ENCODE results near the gene TMEM184A.
"Not testable (repeated sequence)": the region's sequence is repeated elsewhere in the genome, so short reads cannot be mapped to it uniquely, and the experiment has no call there.

TMEM184A gene

DNA sequence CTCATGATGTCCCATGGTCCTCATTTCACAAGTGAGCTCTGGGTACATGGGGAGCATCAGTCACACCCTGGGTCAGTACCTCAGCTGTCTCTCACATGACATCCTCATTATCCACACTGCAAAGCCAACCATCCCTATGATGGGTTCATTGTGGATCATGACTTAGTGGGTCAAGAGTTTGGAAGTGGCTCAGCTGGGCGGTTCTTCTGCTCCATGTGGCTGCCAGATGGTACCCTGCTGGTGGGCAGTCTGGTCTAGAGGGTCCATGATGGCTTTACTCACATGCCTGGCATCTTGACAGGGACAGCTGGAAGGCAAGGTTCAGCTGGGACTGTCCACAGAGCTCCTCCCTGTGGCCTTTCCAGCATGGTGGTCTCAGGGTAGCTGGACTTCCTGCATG lies 33.0 kb upstream of the TMEM184A start:
- no peak for DNase-seq

DNA sequence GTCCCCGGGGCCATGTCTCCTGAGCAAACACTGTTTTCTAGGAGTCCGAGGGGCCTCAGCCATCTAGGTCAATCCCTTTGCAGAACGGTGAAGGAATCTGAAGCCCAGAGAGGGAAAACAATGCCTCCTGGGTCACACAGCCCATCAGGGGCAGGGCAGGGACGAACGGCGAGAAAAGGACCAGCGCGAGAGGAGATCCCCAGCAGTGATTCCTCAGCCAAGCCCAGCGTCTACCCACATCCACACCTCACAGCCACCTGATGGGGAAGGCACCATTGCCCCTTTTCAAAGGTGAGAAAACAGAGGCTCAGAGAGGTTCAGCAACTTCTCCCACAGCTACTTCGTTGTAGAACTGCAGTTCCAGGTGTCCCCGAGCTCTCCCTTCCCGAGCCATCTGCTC lies 31.7 kb upstream of the TMEM184A start:
- no peak for DNase-seq

DNA sequence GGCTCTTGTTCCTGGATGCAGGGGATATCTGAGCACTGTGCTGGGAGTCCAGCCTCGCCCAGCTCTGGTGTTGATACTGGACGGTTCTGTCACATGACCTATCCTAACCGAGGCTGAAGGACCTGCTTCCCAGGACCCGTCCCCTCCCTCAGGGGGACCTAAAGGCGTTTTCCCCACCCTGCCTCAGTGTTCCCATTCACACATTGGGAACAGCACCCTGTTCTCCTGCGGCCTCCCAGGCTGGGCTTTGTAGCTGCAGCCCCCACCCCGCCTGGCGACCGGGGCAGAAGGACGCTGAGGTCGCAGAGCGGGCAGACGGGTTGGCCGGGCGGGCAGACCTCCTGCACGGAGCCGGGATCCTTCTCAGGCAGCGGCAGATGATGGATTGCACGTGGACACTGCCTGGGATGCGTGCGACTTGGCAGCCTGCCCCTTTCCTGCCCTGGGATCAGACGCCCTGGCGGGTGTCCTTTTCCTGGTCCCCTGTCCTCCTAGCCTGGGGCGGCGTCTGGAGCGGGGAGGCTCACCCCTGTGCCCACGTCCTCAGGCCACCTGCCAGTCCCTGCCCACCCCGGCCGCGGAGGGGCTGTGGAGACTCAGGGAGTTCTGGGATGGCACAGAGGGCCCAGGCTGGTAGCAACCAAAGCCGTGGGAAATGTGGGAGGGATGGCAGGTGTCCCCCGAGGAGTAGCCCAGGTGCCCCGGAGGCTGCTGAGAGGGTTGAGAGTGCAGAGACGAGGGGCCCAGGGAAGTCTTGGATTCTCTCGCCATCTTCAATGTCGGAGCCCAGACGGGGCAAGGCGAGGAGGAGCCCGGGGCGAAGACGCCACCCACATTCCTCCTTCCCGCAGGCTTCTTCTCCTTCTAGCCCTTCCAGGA lies 31.1 kb upstream of the TMEM184A start:
- DNase-seq, result no peak

DNA sequence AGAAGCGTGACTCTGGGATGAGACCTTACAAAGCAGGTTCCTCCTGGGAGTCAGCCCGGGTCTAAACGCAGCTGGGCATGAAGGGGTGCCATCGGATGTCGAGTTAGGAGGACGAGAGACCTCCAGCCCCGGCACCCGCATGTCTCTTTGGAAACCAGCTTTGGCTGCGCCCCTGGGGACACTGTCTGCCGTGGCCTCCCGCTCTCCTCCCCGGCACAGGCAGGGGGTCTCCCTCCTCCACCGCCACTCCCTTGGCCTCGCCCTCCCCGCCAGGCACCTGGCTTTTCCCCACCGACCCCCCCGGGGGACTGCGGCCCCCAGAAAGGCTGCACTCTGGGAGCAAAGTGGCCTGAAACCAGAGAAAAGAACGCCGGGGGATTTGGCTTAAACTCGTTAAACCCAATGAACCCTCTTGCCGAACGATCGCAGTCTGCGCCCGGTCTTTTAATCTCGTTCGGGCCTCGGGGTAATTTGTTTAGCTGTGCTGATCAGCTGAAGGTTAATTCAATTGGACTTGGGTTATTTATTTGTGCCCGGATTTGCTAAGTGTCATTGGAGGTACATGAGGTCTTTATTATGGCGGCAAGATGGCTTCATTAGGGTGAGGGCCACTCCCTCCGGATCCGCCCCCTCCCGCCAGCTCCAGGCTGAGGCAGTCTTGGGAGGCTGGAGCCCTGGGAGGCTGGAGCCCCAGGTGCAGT lies 30.3 kb upstream of the TMEM184A start:
- no peak for DNase-seq

- DNase-seq, result no peak
Observed at GRCh38 chr7:1585142-1585981, 29.4 kb upstream of the TMEM184A start.

GRCh38 chr7:1584700-1585099 lies 28.7 kb upstream of the TMEM184A start:
- DNase-seq, result no peak

DNA sequence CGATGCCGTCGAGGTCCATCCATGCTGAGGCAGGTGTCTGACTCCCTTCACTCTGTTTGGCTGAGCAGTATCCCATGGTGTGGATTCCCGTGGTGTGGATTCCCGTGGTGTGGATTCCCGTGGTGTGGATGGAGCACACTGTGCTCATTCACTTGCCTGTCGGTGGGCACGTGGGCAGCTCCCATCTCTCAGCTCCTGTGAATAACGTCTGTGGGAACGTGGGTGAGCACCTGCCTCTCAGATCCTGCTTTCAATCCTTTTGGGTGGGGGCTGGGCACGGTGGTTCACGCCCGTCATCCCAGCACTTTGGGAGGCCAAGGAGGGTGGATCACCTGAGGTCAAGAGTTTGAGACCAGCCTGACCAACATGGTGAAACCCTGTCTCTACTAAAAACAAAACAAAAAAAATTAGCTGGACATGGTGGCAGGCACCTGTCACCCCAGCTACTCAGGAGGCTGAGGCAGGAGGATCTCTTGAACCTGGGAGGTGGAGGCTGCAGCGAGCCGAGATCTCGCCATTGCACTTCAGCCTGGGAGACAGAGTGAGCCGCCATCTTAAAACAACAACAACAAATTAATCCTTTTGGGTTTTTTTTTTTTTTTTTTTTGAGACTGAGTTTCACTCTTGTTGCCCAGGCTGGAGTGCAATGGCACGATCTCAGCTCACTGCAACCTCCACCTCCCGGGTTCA lies 27.4 kb upstream of the TMEM184A start:
- DNase-seq, result not testable (repeated sequence)

- no peak for DNase-seq
Observed at GRCh38 chr7:1580422-1581030, 24.5 kb upstream of the TMEM184A start.

DNA sequence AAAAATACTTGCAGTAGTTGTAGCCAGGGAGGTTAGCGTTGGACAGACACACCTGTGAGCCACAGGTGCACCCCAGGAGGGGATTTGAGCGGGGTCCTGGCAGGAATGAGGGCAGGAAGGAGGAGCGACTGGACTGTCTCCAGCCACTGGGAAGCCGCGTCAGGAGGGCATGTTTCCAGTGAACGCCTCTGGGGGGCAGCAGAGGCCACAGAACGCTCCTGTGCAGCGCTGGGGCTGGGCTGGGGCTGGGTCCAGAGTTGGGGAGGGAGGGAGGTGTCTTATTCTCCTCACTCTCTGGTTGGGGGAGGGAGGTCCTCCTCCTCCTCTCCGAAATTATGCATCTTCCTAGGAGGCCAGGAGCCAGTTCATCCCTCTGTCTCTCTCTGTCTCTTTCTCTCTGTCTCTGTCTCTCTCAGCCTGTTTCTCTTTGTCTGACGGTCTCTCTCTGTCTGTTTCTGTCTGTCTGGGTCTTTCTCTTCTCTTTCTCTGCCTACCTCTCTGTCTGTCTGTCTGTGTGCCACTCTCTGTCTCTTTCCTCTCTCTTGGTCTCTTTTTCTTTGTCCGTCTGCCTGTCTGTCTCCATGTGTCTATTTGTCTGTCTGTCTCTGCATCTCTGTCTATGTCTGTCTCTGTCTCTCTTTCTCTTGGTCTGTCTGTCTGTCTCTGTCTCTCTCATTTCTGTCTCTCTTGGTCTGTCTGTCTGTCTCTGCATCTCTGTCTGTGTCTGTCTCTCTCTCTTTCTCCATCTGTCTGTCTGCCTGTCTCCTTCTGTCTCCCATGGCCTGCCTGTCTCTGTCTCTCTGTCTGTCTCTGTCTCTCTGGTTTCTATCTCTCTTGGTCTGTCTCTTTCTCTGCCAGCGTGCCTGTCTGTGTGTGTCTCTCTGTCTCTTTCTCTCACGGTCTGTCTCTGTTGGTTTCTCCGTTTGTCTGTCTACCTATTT lies 23.7 kb upstream of the TMEM184A start:
- peak; percentile 34 to 68 for DNase-seq

DNA sequence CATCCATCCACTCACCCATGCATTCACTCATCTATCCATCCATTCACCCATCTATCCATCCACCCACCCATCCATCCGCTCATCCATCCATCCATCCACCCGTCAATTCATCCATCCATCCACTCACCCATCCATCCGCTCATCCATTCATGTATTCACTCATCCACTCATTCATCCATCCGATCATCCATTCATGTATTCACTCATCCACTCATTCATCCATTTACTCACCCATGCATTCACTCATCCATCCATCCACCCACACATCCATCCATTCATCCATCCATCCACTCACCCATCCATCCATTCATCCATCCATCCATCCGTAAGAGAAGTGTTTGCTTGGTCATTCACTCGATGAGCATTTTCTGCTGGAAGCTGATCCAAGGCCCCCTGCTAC lies 22.5 kb upstream of the TMEM184A start:
- no peak for DNase-seq

DNA sequence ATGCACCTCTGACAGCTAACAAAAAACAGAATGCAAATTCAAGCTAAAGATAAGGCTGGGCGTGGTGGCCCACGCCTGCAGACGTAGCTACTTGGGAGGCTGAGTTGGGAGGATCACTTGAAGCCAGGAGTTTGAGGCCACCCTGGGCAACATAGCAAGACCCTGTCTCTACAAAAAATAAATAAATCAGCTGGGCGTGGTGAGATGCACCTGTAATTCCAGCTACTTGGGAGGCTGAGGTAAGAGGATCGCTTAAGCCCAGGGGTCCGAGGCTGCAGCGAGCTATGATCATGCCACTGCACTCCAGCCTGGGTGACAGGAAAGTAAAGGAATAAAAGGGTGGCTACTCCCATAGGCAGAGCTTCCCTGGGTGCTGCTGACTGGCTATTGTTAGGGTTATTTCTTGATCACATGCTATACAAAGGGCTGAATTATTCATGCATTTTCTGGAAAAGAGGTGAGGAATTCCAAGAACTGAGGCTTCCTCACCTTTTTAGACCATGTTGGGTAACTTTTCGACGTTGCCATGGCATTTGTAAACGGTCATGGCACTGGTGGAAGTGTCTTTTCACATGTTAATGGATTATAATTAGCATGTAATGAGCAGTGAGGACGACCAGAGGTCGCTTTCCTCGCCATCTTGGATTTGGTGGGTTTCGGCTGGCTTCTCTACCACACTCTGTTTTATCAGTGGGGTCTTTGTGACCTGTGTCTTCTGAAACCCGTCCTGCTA lies 20.7 kb upstream of the TMEM184A start:
- no peak for DNase-seq

- DNase-seq, result no peak
Observed at GRCh38 chr7:1575809-1576208, 19.8 kb upstream of the TMEM184A start.

GRCh38 chr7:1572111-1572822 lies 16.3 kb upstream of the TMEM184A start:
- DNase-seq, result no peak

DNA sequence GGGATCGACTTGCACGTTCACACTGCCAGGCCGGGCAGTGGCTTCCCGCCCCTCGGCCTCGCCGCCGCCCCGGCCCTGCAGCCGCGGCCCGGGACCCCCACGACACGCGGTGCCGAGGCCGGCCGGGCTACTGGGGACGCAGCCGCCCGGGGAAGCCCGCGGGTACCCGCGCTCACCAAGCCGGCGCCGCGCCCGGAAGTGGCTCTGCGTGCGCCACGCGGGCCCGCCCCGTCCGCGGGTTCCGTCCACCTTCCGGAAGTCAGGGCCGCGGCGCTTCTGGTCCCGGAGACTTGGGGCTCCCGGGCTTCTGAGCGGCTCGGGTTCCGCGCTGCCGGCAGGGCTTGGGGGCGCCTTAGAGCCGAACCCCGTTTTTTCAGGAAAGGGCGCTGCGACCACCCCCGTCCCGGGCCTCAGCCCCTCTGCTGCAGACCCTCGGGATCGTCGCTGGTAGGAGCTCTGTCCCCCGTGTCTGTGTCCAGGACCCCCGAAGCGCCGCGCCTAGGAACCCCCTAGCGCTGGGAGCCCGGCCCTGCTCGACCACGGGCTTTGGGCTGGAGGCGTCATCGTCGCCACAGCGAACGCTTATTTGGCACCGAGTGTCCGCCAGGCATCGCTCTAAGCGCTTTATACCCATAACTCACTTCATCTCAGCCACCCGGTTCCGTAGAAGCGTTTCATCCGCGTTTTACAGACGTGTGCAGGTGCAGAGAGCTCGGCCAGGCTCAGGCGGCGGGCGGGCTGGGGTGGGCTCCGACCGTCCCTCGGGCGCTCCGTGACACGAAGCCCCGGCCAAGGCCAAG lies 14.0 kb upstream of the TMEM184A start, which contains the start of gene PSMG3:
TSS of gene PSMG3 (minus strand) at position 200 of the 800 bp plus-strand sequence. CDS start 693 bp downstream, outside the sequence.
- peak; percentile 76 to 94 for DNase-seq

- DNase-seq, result no peak
Observed at GRCh38 chr7:1569440-1569832, 13.4 kb upstream of the TMEM184A start.

DNA sequence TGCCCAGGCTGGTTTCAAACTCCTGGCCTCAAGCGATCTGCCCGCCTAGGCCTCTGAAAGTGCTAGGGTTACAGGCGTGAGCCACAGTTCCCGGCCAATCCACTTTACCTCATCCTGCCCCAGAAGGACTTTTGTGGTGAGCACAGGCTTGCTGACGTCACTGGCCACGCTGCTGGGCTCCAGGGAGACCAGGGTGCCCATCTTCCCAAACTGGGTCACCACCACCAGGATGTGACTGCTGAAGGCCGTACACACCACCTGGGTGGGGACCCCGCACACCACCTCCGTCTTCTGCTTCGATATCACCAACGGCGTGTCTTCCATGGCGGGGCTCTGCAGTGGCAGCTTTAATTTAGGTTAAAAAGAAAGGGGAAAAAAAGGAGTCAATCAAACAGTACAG lies 13.0 kb upstream of the TMEM184A start:
- peak in 1 of 2 experiments; percentile 38 for DNase-seq

- no peak for DNase-seq
Observed at GRCh38 chr7:1567896-1568510, 12.0 kb upstream of the TMEM184A start.

All from NCI-H446 (cell line).